Loucy (cell line): ENCODE measurements around the gene SMIM5.

ENCODE experiments used
- H2AFZ ChIP-seq: fragments of 200-600 bp; sonication (generic); 2 replicates; pipeline ENCODE4 v1.6.0; 2016; ENCODE audit warnings: antibody characterized with exemption, mild to moderate bottlenecking, low read length, moderate library complexity
- H3F3A ChIP-seq: fragments of 200-600 bp; 2 replicates; pipeline ENCODE4 v1.6.0; 2016; ENCODE audit warnings: antibody characterized with exemption, low read depth, mild to moderate bottlenecking
- H3K27me3 ChIP-seq: fragments of 200-600 bp; sonication (generic); 2 replicates; pipeline ENCODE4 v1.6.1; 2014; ENCODE audit warnings: low read length, mild to moderate bottlenecking; ENCODE audit not compliant: insufficient read depth, poor library complexity, severe bottlenecking
- H3K36me3 ChIP-seq: fragments of 200-600 bp; sonication (generic); 2 replicates; pipeline ENCODE4 v1.6.1; 2016; ENCODE audit warnings: low read length; ENCODE audit not compliant: insufficient read depth
- H3K4me1 ChIP-seq: fragments of 200-600 bp; sonication (generic); 2 replicates; pipeline ENCODE4 v1.5.1; 2014; ENCODE audit warnings: low read length, mild to moderate bottlenecking; ENCODE audit not compliant: insufficient read depth, poor library complexity, severe bottlenecking
- H3K4me2 ChIP-seq: fragments of 200-600 bp; sonication (generic); 2 replicates; pipeline ENCODE4 v1.6.0; 2014; ENCODE audit warnings: antibody characterized with exemption, low read length, low read depth, mild to moderate bottlenecking; ENCODE audit not compliant: poor library complexity, severe bottlenecking
- H3K4me3 ChIP-seq: fragments of 200-600 bp; sonication (generic); 2 replicates; pipeline ENCODE4 v1.5.1; 2014; ENCODE audit warnings: low read length, mild to moderate bottlenecking, mixed read lengths; ENCODE audit not compliant: poor library complexity, severe bottlenecking
- H3K79me2 ChIP-seq: fragments of 200-600 bp; sonication (generic); 2 replicates; pipeline ENCODE4 v1.6.1; 2014; ENCODE audit warnings: low read length; ENCODE audit not compliant: insufficient read depth
- H3K9ac ChIP-seq: fragments of 200-600 bp; sonication (generic); 2 replicates; pipeline ENCODE4 v1.6.0; 2014; ENCODE audit warnings: mild to moderate bottlenecking, low read depth, low read length, moderate library complexity; ENCODE audit not compliant: poor library complexity, severe bottlenecking
- H3K9me2 ChIP-seq: fragments of 200-600 bp; sonication (generic); replicated peaks from 2 replicates; pipeline ENCODE4 v1.6.1; 2016; ENCODE audit warnings: low read depth, low read length, mixed read lengths
- H3K9me3 ChIP-seq: fragments of 200-600 bp; sonication (generic); 2 replicates; pipeline ENCODE4 v1.6.1; 2014; ENCODE audit warnings: mild to moderate bottlenecking, antibody characterized with exemption, low read length, low read depth; ENCODE audit not compliant: insufficient read depth
- H4K20me1 ChIP-seq: fragments of 200-600 bp; sonication (generic); 2 replicates; pipeline ENCODE4 v1.6.0; 2014; ENCODE audit warnings: antibody characterized with exemption, low read length, mild to moderate bottlenecking; ENCODE audit not compliant: insufficient read depth, poor library complexity, severe bottlenecking
- EZH2phosphoT487 ChIP-seq: fragments of 200-600 bp; IDR thresholded peaks from 2 replicates; pipeline ENCODE4 v1.6.1; 2018; ENCODE audit warnings: antibody characterized with exemption, mild to moderate bottlenecking, moderate library complexity, borderline replicate concordance
- TF ChIP-seq, protein P1 (sequence below): fragments of 200-600 bp; sonication (generic); conservative IDR thresholded peaks from 2 replicates; pipeline ENCODE4 v1.5.1; 2014; ENCODE audit warnings: mild to moderate bottlenecking, antibody characterized with exemption, low read length

The SMIM5 gene

DNA sequence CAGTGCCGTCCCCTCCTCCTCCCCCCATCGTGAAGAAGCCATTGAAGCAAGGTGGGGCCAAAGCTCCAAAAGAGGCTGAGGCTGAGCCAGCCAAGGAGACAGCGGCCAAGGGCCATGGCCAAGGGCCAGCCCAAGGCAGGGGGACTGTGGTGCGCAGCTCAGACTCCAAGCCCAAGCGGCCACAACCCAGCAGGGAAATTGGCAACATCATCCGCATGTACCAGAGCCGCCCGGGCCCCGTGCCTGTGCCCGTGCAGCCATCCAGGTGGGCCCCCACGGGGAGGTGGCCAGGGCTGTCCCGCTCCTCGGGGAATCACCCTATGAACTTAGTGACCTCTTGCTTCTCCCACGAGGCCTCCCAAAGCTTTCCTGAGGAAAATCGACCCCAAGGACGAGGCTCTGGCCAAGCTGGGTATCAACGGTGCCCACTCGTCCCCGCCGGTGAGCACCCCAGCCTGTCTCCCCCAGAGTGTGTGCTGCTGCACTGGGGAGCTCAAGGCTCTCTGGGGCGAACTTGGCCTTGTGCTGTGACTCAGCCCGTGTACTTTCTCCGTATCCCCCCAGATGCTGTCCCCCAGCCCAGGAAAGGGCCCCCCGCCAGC, 16.6 kb upstream of the SMIM5 start:
- Histone ChIP-seq H3F3A (no peaks in the 10 kb centered on the region), H3K36me3 (no peaks in the 10 kb centered on the region), H3K4me2 (no peak overlapping the region), H2AFZ (no peak overlapping the region), H4K20me1 (no peaks in the 10 kb centered on the region), H3K9me3 (no peaks in the 10 kb centered on the region), H3K27me3 (no peaks in the 10 kb centered on the region), H3K4me3 (no peak overlapping the region), H3K4me1 (peaks cover 7% of the 10 kb centered on the region), H3K79me2 (no peaks in the 10 kb centered on the region), H3K9me2 (no peaks in the 10 kb centered on the region), H3K9ac (no peak overlapping the region)
- TF ChIP-seq, protein P1, sequence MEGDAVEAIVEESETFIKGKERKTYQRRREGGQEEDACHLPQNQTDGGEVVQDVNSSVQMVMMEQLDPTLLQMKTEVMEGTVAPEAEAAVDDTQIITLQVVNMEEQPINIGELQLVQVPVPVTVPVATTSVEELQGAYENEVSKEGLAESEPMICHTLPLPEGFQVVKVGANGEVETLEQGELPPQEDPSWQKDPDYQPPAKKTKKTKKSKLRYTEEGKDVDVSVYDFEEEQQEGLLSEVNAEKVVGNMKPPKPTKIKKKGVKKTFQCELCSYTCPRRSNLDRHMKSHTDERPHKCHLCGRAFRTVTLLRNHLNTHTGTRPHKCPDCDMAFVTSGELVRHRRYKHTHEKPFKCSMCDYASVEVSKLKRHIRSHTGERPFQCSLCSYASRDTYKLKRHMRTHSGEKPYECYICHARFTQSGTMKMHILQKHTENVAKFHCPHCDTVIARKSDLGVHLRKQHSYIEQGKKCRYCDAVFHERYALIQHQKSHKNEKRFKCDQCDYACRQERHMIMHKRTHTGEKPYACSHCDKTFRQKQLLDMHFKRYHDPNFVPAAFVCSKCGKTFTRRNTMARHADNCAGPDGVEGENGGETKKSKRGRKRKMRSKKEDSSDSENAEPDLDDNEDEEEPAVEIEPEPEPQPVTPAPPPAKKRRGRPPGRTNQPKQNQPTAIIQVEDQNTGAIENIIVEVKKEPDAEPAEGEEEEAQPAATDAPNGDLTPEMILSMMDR, result no peak
- TF ChIP-seq EZH2phosphoT487, result no peak

DNA sequence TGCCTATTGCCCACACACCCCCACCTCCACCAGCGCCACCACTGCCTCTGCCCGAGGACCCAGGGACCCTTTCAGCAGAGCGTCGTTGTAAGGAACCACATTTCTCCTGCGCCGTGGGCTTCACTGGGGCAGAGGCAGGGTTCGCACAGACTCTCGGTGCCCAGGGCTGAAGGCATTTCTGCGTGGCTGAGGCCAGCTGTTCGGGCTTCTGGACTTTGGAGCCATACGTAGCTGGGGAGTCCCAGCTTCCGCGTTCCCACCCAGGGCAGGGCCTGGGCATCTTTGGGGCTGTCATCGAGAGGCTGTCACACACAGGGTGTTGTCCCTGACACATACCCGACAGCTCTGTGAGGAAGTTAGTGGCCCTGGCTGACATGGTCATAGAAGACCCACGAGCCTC, 16.0 kb upstream of the SMIM5 start:
- TF ChIP-seq, protein P1, result no peak
- no peak for TF ChIP-seq EZH2phosphoT487
- H2AFZ ChIP-seq, result no peak overlapping the region
- no peaks in the 10 kb centered on the region for H3K36me3 ChIP-seq
- H4K20me1 ChIP-seq, result no peaks in the 10 kb centered on the region
- no peaks in the 10 kb centered on the region for H3K79me2 ChIP-seq
- peaks cover 7% of the 10 kb centered on the region for H3K4me1 ChIP-seq
- no peak overlapping the region for H3K4me3 ChIP-seq
- no peak overlapping the region for H3K9ac ChIP-seq
- no peaks in the 10 kb centered on the region for H3F3A ChIP-seq
- no peaks in the 10 kb centered on the region for H3K9me3 ChIP-seq
- H3K9me2 ChIP-seq, result no peaks in the 10 kb centered on the region
- H3K27me3 ChIP-seq, result no peaks in the 10 kb centered on the region
- H3K4me2 ChIP-seq, result no peak overlapping the region

DNA sequence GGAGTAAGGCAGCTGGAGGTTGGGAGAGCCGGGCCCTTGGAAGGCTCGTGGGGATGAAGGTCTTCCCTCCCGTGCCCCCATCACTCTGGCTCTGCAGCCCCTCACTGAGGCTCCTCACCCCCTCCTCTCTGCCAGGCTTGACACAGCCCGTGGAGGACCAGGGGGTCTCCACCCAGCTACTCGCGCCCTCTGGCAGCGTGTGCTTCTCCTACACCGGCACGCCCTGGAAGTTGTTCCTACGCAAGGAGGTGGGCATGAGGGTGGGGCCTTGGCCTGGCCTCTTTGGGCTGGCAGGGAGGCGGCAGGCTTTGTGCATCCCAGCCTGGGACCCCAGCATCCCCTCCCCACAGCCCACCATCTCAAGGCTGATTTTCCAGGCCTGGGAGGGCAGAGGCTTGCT, 15.6 kb upstream of the SMIM5 start:
- no peak overlapping the region for H3K4me3 ChIP-seq
- no peak overlapping the region for H2AFZ ChIP-seq
- no peaks in the 10 kb centered on the region for H4K20me1 ChIP-seq
- TF ChIP-seq, protein P1, result no peak
- no peak for TF ChIP-seq EZH2phosphoT487
- H3K27me3 ChIP-seq, result no peaks in the 10 kb centered on the region
- no peaks in the 10 kb centered on the region for H3K9me3 ChIP-seq
- H3K36me3 ChIP-seq, result no peaks in the 10 kb centered on the region
- H3K9ac ChIP-seq, result no peak overlapping the region
- peaks cover 7% of the 10 kb centered on the region for H3K4me1 ChIP-seq
- H3K79me2 ChIP-seq, result no peaks in the 10 kb centered on the region
- H3K9me2 ChIP-seq, result no peaks in the 10 kb centered on the region
- H3K4me2 ChIP-seq, result no peak overlapping the region
- no peaks in the 10 kb centered on the region for H3F3A ChIP-seq
